GM18517 (cell line): ENCODE data around the gene SPACA5.
"Not testable (repeated sequence)": the region's sequence is repeated elsewhere in the genome, so short reads cannot be mapped to it uniquely, and the experiment has no call there.

Experiments used
- ATAC-seq: cut with Tn5 transposase; IDR thresholded peaks from one replicate; pipeline ENCODE4 v1.9.1; 2021; ENCODE audit warnings: mild to moderate bottlenecking, moderate library complexity; ENCODE audit not compliant: unreplicated experiment

The SPACA5 gene

GRCh38 chrX:48006688-48007087, at the start of gene SPACA5:
SPACA5 (plus strand) TSS chrX:48006988; CDS start chrX:48007803, 815 bp downstream.
- not testable (repeated sequence) for ATAC-seq

- ATAC-seq: not testable (repeated sequence)
These were observed 48.6 kb upstream of the SPACA5 start for GRCh38 chrX:47958206-47958605.

GRCh38 chrX:47958761-47959342, 47.9 kb upstream of the SPACA5 start:
- ATAC-seq: no peak

GRCh38 chrX:47960406-47960805, 46.4 kb upstream of the SPACA5 start:
- ATAC-seq: no peak

GRCh38 chrX:47961830-47962229, 45.0 kb upstream of the SPACA5 start:
- ATAC-seq: not testable (repeated sequence)

GRCh38 chrX:47965526-47965925, 41.3 kb upstream of the SPACA5 start:
- ATAC-seq: not testable (repeated sequence)

GRCh38 chrX:47973235-47973634, 33.6 kb upstream of the SPACA5 start:
- no peak for ATAC-seq

GRCh38 chrX:47976254-47977151, 30.3 kb upstream of the SPACA5 start:
- ATAC-seq: no peak

GRCh38 chrX:47991263-47992094, 15.3 kb upstream of the SPACA5 start:
- ATAC-seq: no peak

- ATAC-seq: no peak
These were observed 14.8 kb upstream of the SPACA5 start for GRCh38 chrX:47992095-47992380.

- no peak for ATAC-seq
These were observed 14.1 kb upstream of the SPACA5 start for GRCh38 chrX:47992669-47993068.

- no peak for ATAC-seq
These were observed 5.5 kb upstream of the SPACA5 start for GRCh38 chrX:48001260-48001659.

- no peak for ATAC-seq
These were observed 4.5 kb upstream of the SPACA5 start for GRCh38 chrX:48002319-48002718.

GRCh38 chrX:48002929-48003328, 3.9 kb upstream of the SPACA5 start:
- no peak for ATAC-seq

- ATAC-seq: no peak
These were observed 3.4 kb upstream of the SPACA5 start for GRCh38 chrX:48003367-48003757.

GRCh38 chrX:48003758-48004457, 2.9 kb upstream of the SPACA5 start, which contains the start of gene ZNF182:
ZNF182 (minus strand) TSS chrX:48003989; CDS start chrX:48002609, 1,380 bp downstream.
- ATAC-seq: peak; percentile 77

GRCh38 chrX:48009445-48009960, 2.7 kb downstream of the SPACA5 start:
- ATAC-seq: not testable (repeated sequence)

- not testable (repeated sequence) for ATAC-seq
These were observed 10.0 kb downstream of the SPACA5 start for GRCh38 chrX:48016583-48017310.

GRCh38 chrX:48019892-48020291, 13.1 kb downstream of the SPACA5 start:
- not testable (repeated sequence) for ATAC-seq

GRCh38 chrX:48020472-48020871, 13.7 kb downstream of the SPACA5 start:
- ATAC-seq: not testable (repeated sequence)
